Ovary (tissue), 9 donors: ENCODE data around the gene TRMT61B. TPM values are rescaled to one million over a fixed set of nuclear protein-coding genes. Genes with fewer than 3 reads are reported as not detected.

ENCODE experiments used
- DNase-seq, 5 donors: peaks; one replicate each; pipeline ENCODE4 v3.0.0-alpha.2; 2019 to 2020
- H3K27ac ChIP-seq, 2 donors: fragments of 200-600 bp; one replicate each; pipeline versions ENCODE4 v1.5.1 to v1.8.0; 2019 to 2022
- H3K27me3 ChIP-seq: fragments of 200-600 bp; one replicate; pipeline ENCODE4 v1.8.0; 2022
- H3K36me3 ChIP-seq: fragments of 200-600 bp; sonication (generic); one replicate; pipeline ENCODE4 v1.5.1; 2019
- H3K4me1 ChIP-seq: one replicate; pipeline ENCODE4 v1.8.1; 2013; ENCODE audit warnings: mild to moderate bottlenecking, moderate library complexity; ENCODE audit not compliant: insufficient read depth
- H3K4me3 ChIP-seq: fragments of 200-600 bp; sonication (generic); one replicate; pipeline ENCODE4 v1.5.1; 2017
- H3K9me3 ChIP-seq, 2 donors: fragments of 200-600 bp in 1 of 2; sonication (generic) in 1 of 2; one replicate each; pipeline versions ENCODE4 v1.5.1 to v1.8.1; 2013 to 2019; ENCODE audit warnings: mild to moderate bottlenecking in 1 of 2, moderate library complexity in 1 of 2
- EP300 ChIP-seq: sonication (generic); formaldehyde crosslinking; IDR thresholded peaks from one replicate; pipeline ENCODE4 v1.6.1; 2017; ENCODE audit warnings: antibody characterized with exemption
- POLR2A ChIP-seq: fragments of 450-650 bp; IDR thresholded peaks from one replicate; pipeline ENCODE4 v1.6.1; 2017; ENCODE audit warnings: antibody characterized with exemption, mild to moderate bottlenecking, moderate library complexity
- WGBS, 3 donors: extraction: QIAGEN DNeasy Blood & Tissue Kit in 1 of 3; methylation state at CpG; one replicate each; pipeline versions ENCODE4 v1.1.5 to v1.1.7; 2013 to 2017; 5-methylcytosine and 5-hydroxymethylcytosine counted together
- intact Hi-C, 4 donors: fragments of 100-400 bp; cut with DNase I; formaldehyde crosslinking; loops; one replicate each; pipeline versions ENCODE4 v1.11.0 to v1.15.1; 2022 to 2023
- polyA plus RNA-seq, 2 donors: library from polyadenylated mRNA; stranded (reverse); fragments of 200-250 nt in 1 of 2; fragments of 350-450 nt in 1 of 2; fragmentation: Illumina TruSeq in 1 of 2; extraction: RNeasy Lipid Tissue Mini Kit (QIAGEN cat#74804) in 1 of 2; gene quantifications; one replicate each; pipeline ENCODE4 v1.2.3, GENCODE V29; 2013 to 2014
- total RNA-seq, 7 donors: library from RNA; depleted of rRNA in 2 of 7; stranded (reverse); fragments of >200 nt in 2 of 7; fragmentation: NEBNext Ultra II Directional in 3 of 7; extraction: Animal tissue kit (Norgen Biotek cat#: 25700) in 3 of 7; gene quantifications; one replicate each; pipeline versions ENCODE4 v1.1.0 to v1.2.4, GENCODE V29; 2016 to 2023
- TF ChIP-seq, protein P1 (sequence below), 3 donors: fragments of 450-650 bp in 2 of 3; fragments of 200-600 bp in 1 of 3; IDR thresholded peaks; one replicate each; pipeline versions ENCODE4 v1.5.1 to v1.8.0; 2016 to 2022; ENCODE audit warnings: antibody characterized with exemption in 3 of 3, mild to moderate bottlenecking in 1 of 3
- donor health status: DM: no; HTN: no; CAD: no; lungs with moderate emphysema.
- donor health status: DM: no; HTN: no; CAD: no.
- donor health status: Bipolar disorder and iron deficiency.
- donor health status: DM: yes; HTN: yes; CAD: no.
- donor health status: DM: no; HTN: no; CAD: no.
- donor health status: DM: yes; HTN: yes; CAD: no.

The TRMT61B gene
- total and polyA plus RNA-seq, 9 donors: 8.1 to 18.4 (median 13.1) TPM

- TF ChIP-seq POLR2A (no peak), EP300 (no peak)
- Histone ChIP-seq H3K27ac (no peak overlapping the region), H3K9me3 (no peaks in the 10 kb centered on the region), H3K36me3 (no peaks in the 10 kb centered on the region), H3K4me1 (no peaks in the 10 kb centered on the region), H3K27me3 (no peaks in the 10 kb centered on the region), H3K4me3 (no peak overlapping the region)
- intact Hi-C loops: no loop called here
- WGBS, 3 donors: 86 to 93% (median 88%) methylated on average over 2 of the region's 2 CpGs
- DNase-seq: no peak
Measured at GRCh38 chr2:28833740-28834470, 36.2 kb downstream of the TRMT61B start.

- no peak overlapping the region for H3K27ac ChIP-seq
- WGBS, 3 donors: 88 to 93% (median 90%) methylated on average over 2 of the region's 2 CpGs
- no peak for TF ChIP-seq POLR2A
- TF ChIP-seq, protein P1, sequence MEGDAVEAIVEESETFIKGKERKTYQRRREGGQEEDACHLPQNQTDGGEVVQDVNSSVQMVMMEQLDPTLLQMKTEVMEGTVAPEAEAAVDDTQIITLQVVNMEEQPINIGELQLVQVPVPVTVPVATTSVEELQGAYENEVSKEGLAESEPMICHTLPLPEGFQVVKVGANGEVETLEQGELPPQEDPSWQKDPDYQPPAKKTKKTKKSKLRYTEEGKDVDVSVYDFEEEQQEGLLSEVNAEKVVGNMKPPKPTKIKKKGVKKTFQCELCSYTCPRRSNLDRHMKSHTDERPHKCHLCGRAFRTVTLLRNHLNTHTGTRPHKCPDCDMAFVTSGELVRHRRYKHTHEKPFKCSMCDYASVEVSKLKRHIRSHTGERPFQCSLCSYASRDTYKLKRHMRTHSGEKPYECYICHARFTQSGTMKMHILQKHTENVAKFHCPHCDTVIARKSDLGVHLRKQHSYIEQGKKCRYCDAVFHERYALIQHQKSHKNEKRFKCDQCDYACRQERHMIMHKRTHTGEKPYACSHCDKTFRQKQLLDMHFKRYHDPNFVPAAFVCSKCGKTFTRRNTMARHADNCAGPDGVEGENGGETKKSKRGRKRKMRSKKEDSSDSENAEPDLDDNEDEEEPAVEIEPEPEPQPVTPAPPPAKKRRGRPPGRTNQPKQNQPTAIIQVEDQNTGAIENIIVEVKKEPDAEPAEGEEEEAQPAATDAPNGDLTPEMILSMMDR (IDR thresholded peaks at IDR 0.05): no peak
- no peak for TF ChIP-seq EP300
- H3K4me3 ChIP-seq: no peak overlapping the region
- intact Hi-C loops: no loop called here
- no peaks in the 10 kb centered on the region for H3K4me1 ChIP-seq
- H3K36me3 ChIP-seq: no peaks in the 10 kb centered on the region
- no peaks in the 10 kb centered on the region for H3K9me3 ChIP-seq
- DNase-seq: no peak
- H3K27me3 ChIP-seq: no peaks in the 10 kb centered on the region
Measured at GRCh38 chr2:28828382-28828781, 41.7 kb downstream of the TRMT61B start.

- Histone ChIP-seq H3K27ac (no peak overlapping the region), H3K27me3 (no peaks in the 10 kb centered on the region), H3K4me1 (no peaks in the 10 kb centered on the region), H3K4me3 (no peak overlapping the region), H3K36me3 (no peaks in the 10 kb centered on the region), H3K9me3 (no peaks in the 10 kb centered on the region)
- intact Hi-C loops: no loop called here
- no peak for DNase-seq
- TF ChIP-seq EP300: no peak
- TF ChIP-seq, protein P1 (IDR thresholded peaks at IDR 0.05): no peak
- no peak for TF ChIP-seq POLR2A
Measured at GRCh38 chr2:28824870-28825269, 45.2 kb downstream of the TRMT61B start.

DNA sequence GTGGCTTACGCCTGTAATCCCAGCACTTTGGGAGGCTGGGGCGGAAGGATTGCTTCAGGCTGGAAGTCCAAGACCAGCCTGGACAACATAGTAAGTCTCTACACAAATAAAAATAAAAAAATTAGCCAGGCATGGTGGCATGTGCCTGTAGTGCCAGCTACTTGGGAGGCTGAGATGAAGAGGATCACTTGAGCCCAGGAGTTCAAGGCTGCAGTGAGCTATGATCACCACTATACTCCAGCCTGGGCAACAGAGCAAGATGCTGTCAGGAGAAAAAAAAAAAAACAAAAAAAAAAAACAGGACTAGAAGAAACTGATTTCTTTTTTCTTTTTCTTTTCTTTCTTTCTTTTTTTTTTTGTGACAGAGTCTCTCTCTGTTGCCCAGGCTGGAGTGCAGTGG lies 45.9 kb downstream of the TRMT61B start:
- Histone ChIP-seq H3K27ac (no peak overlapping the region), H3K9me3 (no peaks in the 10 kb centered on the region), H3K4me3 (no peak overlapping the region), H3K36me3 (no peaks in the 10 kb centered on the region), H3K27me3 (no peaks in the 10 kb centered on the region), H3K4me1 (no peaks in the 10 kb centered on the region)
- TF ChIP-seq, protein P1 (IDR thresholded peaks at IDR 0.05): no peak
- TF ChIP-seq EP300 (no peak), POLR2A (no peak)
- DNase-seq: no peak
- WGBS, 3 donors: 94 to 96% (median 95%) methylated on average over 2 of the region's 2 CpGs
- intact Hi-C loops: no loop called here

GRCh38 chr2:28822036-28822435 lies 48.1 kb downstream of the TRMT61B start:
- H3K4me1 ChIP-seq: no peaks in the 10 kb centered on the region
- no peaks in the 10 kb centered on the region for H3K27me3 ChIP-seq
- H3K4me3 ChIP-seq: no peak overlapping the region
- TF ChIP-seq EP300 (no peak), POLR2A (no peak)
- TF ChIP-seq, protein P1 (IDR thresholded peaks at IDR 0.05): no peak
- no peaks in the 10 kb centered on the region for H3K36me3 ChIP-seq
- H3K27ac ChIP-seq: no peak overlapping the region
- H3K9me3 ChIP-seq: no peaks in the 10 kb centered on the region
- DNase-seq: no peak
- intact Hi-C loops: no loop called here
